ENCODE data around the gene JAK3.

DNA sequence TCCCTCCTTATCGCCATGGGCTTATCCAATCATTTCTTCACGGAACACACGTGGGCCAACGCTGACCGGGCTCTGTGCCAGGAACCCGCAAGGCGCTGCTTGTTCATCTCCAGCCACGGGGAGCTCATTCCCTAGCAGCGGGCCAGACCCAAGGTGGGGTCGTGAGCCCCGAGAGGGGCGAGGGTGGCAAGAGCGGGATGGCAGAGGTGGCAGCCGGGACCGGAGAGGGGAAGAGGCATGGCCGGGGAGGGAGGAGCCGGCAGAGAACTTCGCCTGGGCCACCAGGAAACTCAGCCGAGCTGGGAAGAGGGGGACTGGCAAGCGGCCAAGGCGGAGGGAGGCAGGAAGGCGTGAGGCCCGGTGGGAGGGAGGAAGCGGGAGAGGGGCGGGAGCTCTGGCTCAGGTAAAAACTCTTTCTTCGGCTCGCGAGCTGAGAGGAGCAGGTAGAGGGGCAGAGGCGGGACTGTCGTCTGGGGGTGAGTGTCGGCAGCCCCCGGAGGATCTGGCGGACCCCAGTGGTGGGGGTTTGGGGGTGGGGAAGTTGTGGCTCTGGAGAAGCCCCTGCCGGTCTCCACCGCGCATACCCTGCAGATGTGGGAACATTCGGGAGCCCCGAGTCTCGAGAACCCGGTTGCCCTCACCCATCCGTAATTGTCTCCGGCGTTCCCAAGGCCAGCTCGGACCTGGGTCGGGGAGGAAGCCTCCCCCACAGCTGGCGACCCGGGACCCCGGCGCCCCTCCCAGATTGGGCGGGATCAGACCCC lies 52.9 kb downstream of the JAK3 start, which contains the start of gene B3GNT3:
- TF ChIP-seq POLR2A (IDR thresholded peaks at IDR 0.05) = peak; percentile 19 to 64 (median 40)
- TF ChIP-seq, protein P1, sequence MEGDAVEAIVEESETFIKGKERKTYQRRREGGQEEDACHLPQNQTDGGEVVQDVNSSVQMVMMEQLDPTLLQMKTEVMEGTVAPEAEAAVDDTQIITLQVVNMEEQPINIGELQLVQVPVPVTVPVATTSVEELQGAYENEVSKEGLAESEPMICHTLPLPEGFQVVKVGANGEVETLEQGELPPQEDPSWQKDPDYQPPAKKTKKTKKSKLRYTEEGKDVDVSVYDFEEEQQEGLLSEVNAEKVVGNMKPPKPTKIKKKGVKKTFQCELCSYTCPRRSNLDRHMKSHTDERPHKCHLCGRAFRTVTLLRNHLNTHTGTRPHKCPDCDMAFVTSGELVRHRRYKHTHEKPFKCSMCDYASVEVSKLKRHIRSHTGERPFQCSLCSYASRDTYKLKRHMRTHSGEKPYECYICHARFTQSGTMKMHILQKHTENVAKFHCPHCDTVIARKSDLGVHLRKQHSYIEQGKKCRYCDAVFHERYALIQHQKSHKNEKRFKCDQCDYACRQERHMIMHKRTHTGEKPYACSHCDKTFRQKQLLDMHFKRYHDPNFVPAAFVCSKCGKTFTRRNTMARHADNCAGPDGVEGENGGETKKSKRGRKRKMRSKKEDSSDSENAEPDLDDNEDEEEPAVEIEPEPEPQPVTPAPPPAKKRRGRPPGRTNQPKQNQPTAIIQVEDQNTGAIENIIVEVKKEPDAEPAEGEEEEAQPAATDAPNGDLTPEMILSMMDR (IDR thresholded peaks at IDR 0.05) = no peak

Measured in body of pancreas (tissue), 4 donors.